Ishikawa (cell line): ENCODE results near the gene SLCO3A1.

Source experiments
- CEBPB ChIP-seq: IDR thresholded peaks from 2 replicates; pipeline ENCODE4 v1.6.1; 2012
- CREB1 ChIP-seq: IDR thresholded peaks from 2 replicates; pipeline ENCODE4 v1.6.1; 2012; ENCODE audit warnings: low read depth
- EGR1 ChIP-seq: IDR thresholded peaks from 2 replicates; pipeline ENCODE4 v1.6.1; 2012
- EP300 ChIP-seq: IDR thresholded peaks from 2 replicates; pipeline ENCODE4 v1.6.1; 2012; ENCODE audit warnings: borderline replicate concordance
- FOXM1 ChIP-seq: IDR thresholded peaks from 2 replicates; pipeline ENCODE4 v1.6.1; 2012; ENCODE audit warnings: low read depth, borderline replicate concordance
- MAX ChIP-seq: IDR thresholded peaks from 2 replicates; pipeline ENCODE4 v1.6.1; 2012
- NFIC ChIP-seq: IDR thresholded peaks from 2 replicates; pipeline ENCODE4 v1.6.1; 2012
- RAD21 ChIP-seq: IDR thresholded peaks from 2 replicates; pipeline ENCODE4 v1.6.1; 2012; ENCODE audit warnings: low read depth
- REST ChIP-seq: IDR thresholded peaks from 2 replicates; pipeline ENCODE4 v1.6.1; 2012; ENCODE audit warnings: low read depth, mild to moderate bottlenecking
- TAF1 ChIP-seq: IDR thresholded peaks from 2 replicates; pipeline ENCODE4 v1.6.1; 2012; ENCODE audit warnings: low read depth, mild to moderate bottlenecking
- TCF12 ChIP-seq: IDR thresholded peaks from 2 replicates; pipeline ENCODE4 v1.6.1; 2012; ENCODE audit warnings: low read depth
- TEAD4 ChIP-seq: IDR thresholded peaks from 2 replicates; pipeline ENCODE4 v1.6.1; 2012
- USF1 ChIP-seq: IDR thresholded peaks from 2 replicates; pipeline ENCODE4 v1.6.1; 2012
- YY1 ChIP-seq: IDR thresholded peaks from 2 replicates; pipeline ENCODE4 v1.6.1; 2012; ENCODE audit warnings: low read depth
- ZBTB7A ChIP-seq: IDR thresholded peaks from 2 replicates; pipeline ENCODE4 v1.6.1; 2012; ENCODE audit warnings: low read depth

Gene SLCO3A1

GRCh38 chr15:92143765-92144164, 290.3 kb downstream of the SLCO3A1 start:
- TF ChIP-seq EP300 (no peak), CREB1 (no peak), EGR1 (no peak), USF1 (no peak), TEAD4 (no peak), TAF1 (no peak), MAX (no peak), NFIC (no peak), RAD21 (no peak), ZBTB7A (no peak)

GRCh38 chr15:92146511-92147150, 293.1 kb downstream of the SLCO3A1 start:
- TF ChIP-seq FOXM1 = no peak
- TF ChIP-seq USF1 = no peak
- no peak for TF ChIP-seq REST
- no peak for TF ChIP-seq RAD21
- no peak for TF ChIP-seq CEBPB
- TF ChIP-seq NFIC = no peak
- no peak for TF ChIP-seq MAX
- no peak for TF ChIP-seq EP300
- TF ChIP-seq TCF12 = no peak
- no peak for TF ChIP-seq TAF1
- TF ChIP-seq CREB1 = no peak
- TF ChIP-seq ZBTB7A = no peak
- TF ChIP-seq YY1 = no peak

GRCh38 chr15:92149029-92149428, 295.5 kb downstream of the SLCO3A1 start:
- TF ChIP-seq TEAD4 (no peak), MAX (no peak), EP300 (no peak)

GRCh38 chr15:92149465-92149864, 296.0 kb downstream of the SLCO3A1 start:
- TF ChIP-seq TEAD4 (no peak), NFIC (no peak), USF1 (no peak), EP300 (no peak), ZBTB7A (no peak)

- TF ChIP-seq EGR1 (no peak), MAX (no peak), TEAD4 (no peak), TAF1 (no peak), CEBPB (no peak), USF1 (no peak), TCF12 (no peak), EP300 (no peak), RAD21 (no peak), REST (no peak), YY1 (no peak)
Measured at GRCh38 chr15:92151168-92151567, 297.7 kb downstream of the SLCO3A1 start.
